HepG2 (cell line): ENCODE measurements around the gene FKTN. TPM values are rescaled to one million over a fixed set of nuclear protein-coding genes. Genes with fewer than 3 reads are reported as not detected.

Experiments used
- ATAC-seq: fragments of 200-7000 bp; cut with Tn5 transposase; 3 replicates; pipeline ENCODE4 v1.9.1; 2020; ENCODE audit warnings: mild to moderate bottlenecking, moderate library complexity
- BruUV-seq: library from RNA; stranded (reverse); fragments of 400-500 nt; replicated peaks from 2 replicates; lab custom pipeline; 2021; lab: Mats Ljungman, UMichigan
- CTCF ChIA-PET: fragments of 300-600 bp; formaldehyde crosslinking; extraction: SDS; loops from one replicate; lab custom pipeline; 2021; ENCODE audit warnings: low total read pairs, inconsistent platforms, low intra/inter-chr PET ratio; lab: Yijun Ruan, JAX
- POLR2A ChIA-PET: fragments of 350-600 bp; sonication (Branson Sonifier 250); formaldehyde crosslinking; loops from one replicate; lab custom pipeline; 2020; ENCODE audit warnings: antibody characterized with exemption, inconsistent platforms; lab: Yijun Ruan, JAX
- DNase-seq: peaks from one replicate; pipeline ENCODE4 v3.0.0-alpha.2; 2015; ENCODE audit warnings: low spot score
- FAIRE-seq: peaks from 3 replicates; lab custom pipeline; 2011; peaks lifted over from hg19 to GRCh38; lab: Jason Lieb, UNC
- H2AFZ ChIP-seq: one replicate; pipeline ENCODE4 v1.6.1; 2011; ENCODE audit warnings: low read length, inconsistent platforms
- H3K27ac ChIP-seq: fragments of 300-600 bp; 3 replicates; pipeline ENCODE4 v1.8.0; 2011; ENCODE audit warnings: mixed run types, mild to moderate bottlenecking, mixed read lengths, low read length, inconsistent platforms; ENCODE audit not compliant: insufficient read depth; ENCODE audit errors: extremely low read length
- H3K27me3 ChIP-seq, 2 experiments: fragments of 200-600 bp in 1 of 2; 2 replicates in 1 of 2; 3 replicates in 1 of 2; pipeline versions ENCODE4 v1.6.0 to v1.8.0; 2011; ENCODE audit warnings: low read length in 2 of 2, mild to moderate bottlenecking in 2 of 2, moderate library complexity in 2 of 2, inconsistent platforms in 1 of 2; ENCODE audit not compliant: insufficient read depth in 2 of 2, control insufficient read depth in 1 of 2
- H3K36me3 ChIP-seq, 2 experiments: fragments of 200-600 bp in 1 of 2; replicated peaks in 1 of 2; 2 replicates in 1 of 2; 3 replicates in 1 of 2; pipeline versions ENCODE4 v1.5.1 to v1.8.0; 2011; ENCODE audit warnings: low read length in 2 of 2, inconsistent platforms in 1 of 2; ENCODE audit not compliant: insufficient read depth in 2 of 2, control insufficient read depth in 1 of 2
- H3K4me1 ChIP-seq: 2 replicates; pipeline ENCODE4 v1.5.1; 2012; ENCODE audit warnings: low read length, inconsistent platforms; ENCODE audit not compliant: insufficient read depth
- H3K4me2 ChIP-seq: 2 replicates; pipeline ENCODE4 v1.6.0; 2011; ENCODE audit warnings: low read depth, low read length, inconsistent platforms
- H3K4me3 ChIP-seq, 3 experiments: fragments of 200-600 bp in 1 of 3; sonication (generic), shearing (Covaris generic) in 1 of 3; replicated peaks in 1 of 3; 2 replicates each; pipeline ENCODE4 v1.5.1; 2011 to 2016; ENCODE audit warnings: low read length in 3 of 3, inconsistent platforms in 2 of 3, low read depth in 2 of 3, mild to moderate bottlenecking in 2 of 3, control low read depth in 1 of 3, mixed read lengths in 1 of 3; ENCODE audit not compliant: insufficient read depth in 1 of 3
- H3K79me2 ChIP-seq: one replicate; pipeline ENCODE4 v1.6.1; 2011; ENCODE audit warnings: low read length, inconsistent platforms; ENCODE audit not compliant: insufficient read depth
- H3K9ac ChIP-seq: 2 replicates; pipeline ENCODE4 v1.6.0; 2011; ENCODE audit warnings: mild to moderate bottlenecking, low read depth, low read length, inconsistent platforms; ENCODE audit not compliant: insufficient read depth
- H3K9me3 ChIP-seq: 2 replicates; pipeline ENCODE4 v1.5.1; 2012; ENCODE audit warnings: mild to moderate bottlenecking, low read length
- H4K20me1 ChIP-seq: 2 replicates; pipeline ENCODE4 v1.6.0; 2011; ENCODE audit warnings: inconsistent platforms, mild to moderate bottlenecking, low read length, moderate library complexity; ENCODE audit not compliant: insufficient read depth
- BRF2 ChIP-seq: sonication (generic); formaldehyde crosslinking; IDR thresholded peaks from 2 replicates; pipeline ENCODE4 v1.8.1; 2022; ENCODE audit warnings: mild to moderate bottlenecking, missing genetic modification reagents
- CCAR2 ChIP-seq: fragments of 200-400 bp; formaldehyde crosslinking; optimal IDR thresholded peaks from 2 replicates; pipeline ENCODE3; 2018; ENCODE audit warnings: low read depth, mild to moderate bottlenecking, low read length, moderate library complexity
- CSRNP1 ChIP-seq: sonication (generic); formaldehyde crosslinking; IDR thresholded peaks from 2 replicates; pipeline ENCODE4 v1.8.1; 2023; ENCODE audit warnings: mild to moderate bottlenecking, missing genetic modification reagents
- CTCF ChIP-seq: sonication (generic); formaldehyde crosslinking; IDR thresholded peaks from 2 replicates; pipeline ENCODE4 v1.5.0; 2020; ENCODE audit warnings: mild to moderate bottlenecking, missing genetic modification reagents, moderate library complexity
- POLR2AphosphoS2 ChIP-seq: IDR thresholded peaks from 2 replicates; pipeline ENCODE4 v1.6.1; 2011; ENCODE audit warnings: low read depth, low read length, improper control_type of control experiment
- POLR2G ChIP-seq: fragments of 200-400 bp; formaldehyde crosslinking; IDR thresholded peaks from 2 replicates; pipeline ENCODE4 v1.6.1; 2018; ENCODE audit warnings: mild to moderate bottlenecking, low read depth, low read length, moderate library complexity
- STAG1 ChIP-seq: sonication (generic); formaldehyde crosslinking; IDR thresholded peaks from 2 replicates; pipeline ENCODE4 v1.4.0; 2020; ENCODE audit warnings: missing genetic modification reagents
- TGIF2 ChIP-seq: IDR thresholded peaks from 2 replicates; pipeline ENCODE4 v1.6.1; 2016; ENCODE audit warnings: control low read depth, missing compliant biosample characterization
- ZNF44 ChIP-seq: sonication (generic); formaldehyde crosslinking; IDR thresholded peaks from 2 replicates; pipeline ENCODE4 v1.5.1; 2020; ENCODE audit warnings: mild to moderate bottlenecking, missing genetic modification reagents
- ZNF552 ChIP-seq: sonication (generic); formaldehyde crosslinking; IDR thresholded peaks from 2 replicates; pipeline ENCODE4 v1.9.0; 2022; ENCODE audit warnings: missing genetic modification reagents, mild to moderate bottlenecking, borderline replicate concordance
- ZXDC ChIP-seq: sonication (generic); formaldehyde crosslinking; IDR thresholded peaks from 2 replicates; pipeline ENCODE4 v1.5.0; 2020; ENCODE audit warnings: mild to moderate bottlenecking, missing genetic modification reagents
- WGBS: methylation state at CpG from one replicate; pipeline ENCODE4 v1.1.6; 2017; ENCODE audit warnings: low lambda C conversion rate; 5-methylcytosine and 5-hydroxymethylcytosine counted together
- in situ Hi-C: cut with HindIII; loops from 2 replicates; pipeline ENCODE4 v1.10.0; 2017; ENCODE audit warnings: low pct_unique_long_range_greater_than_20kb; ENCODE audit not compliant: extremely low pct_ligation_motif_present
- intact Hi-C: fragments of 100-400 bp; cut with micrococcal nuclease; formaldehyde crosslinking; loops from one replicate; pipeline ENCODE4 v1.10.0; 2022; ENCODE audit not compliant: unreplicated experiment
- polyA plus RNA-seq, 8 experiments: library from polyadenylated mRNA; depleted of rRNA in 3 of 8; stranded (reverse) in 7 of 8; unstranded in 1 of 8; fragments of >200 nt; fragmentation: Illumina TruSeq in 4 of 8; extraction: Trizol in 4 of 8; gene quantifications; 2 replicates each; pipeline versions ENCODE4 v1.2.1 to v1.2.3, GENCODE V29; 2011 to 2016; ENCODE audit warnings: low read depth in 4 of 8, missing spikeins in 1 of 8, mixed read lengths in 1 of 8; ENCODE audit not compliant: insufficient read depth in 1 of 8
- total RNA-seq, 5 experiments: library from RNA; depleted of rRNA; stranded (reverse); fragments of >200 nt; fragmentation: Illumina TruSeq; extraction: Trizol; gene quantifications; 2 replicates each; pipeline ENCODE4 v1.2.3, GENCODE V29; 2016; ENCODE audit warnings: low read depth in 1 of 5

The FKTN gene
- total and polyA plus RNA-seq, 2 of the 13 experiments (the other 11 are each of a cell fraction or from before 2014, with no cell fraction given): 7.9 to 13.5 TPM

- no TSS peak for BruUV-seq
- no peaks in the 10 kb centered on the region for H3K27me3 ChIP-seq
- H3K4me3 ChIP-seq: no peak overlapping the region
- no peaks in the 10 kb centered on the region for H4K20me1 ChIP-seq
- no peak overlapping the region for H3K27ac ChIP-seq
- ChIA-PET CTCF (interaction anchor here (1.7 kb wide), 1 partner anchor 81 kb away, joined by 4 read pairs; no protein-coding TSS in a partner anchor), POLR2A (no interaction called here)
- in situ Hi-C loops (no loop called here), intact Hi-C loops (loop anchor here (5.0 kb wide), 1 partner anchor 79 kb away; no protein-coding TSS in a partner anchor)
- FAIRE-seq (peak; percentile 34), ATAC-seq (peak; percentile 28; the same call in 1 of the 3 replicates), DNase-seq (no peak)
- H3K36me3 ChIP-seq: no peaks in the 10 kb centered on the region
- H3K9me3 ChIP-seq: peaks cover 5% of the 10 kb centered on the region; the same call in 1 of the 2 replicates
- no peak overlapping the region for H2AFZ ChIP-seq
- WGBS: 97% methylated on average over 4 of the region's 4 CpGs
- H3K4me1 ChIP-seq: no peaks in the 10 kb centered on the region
- H3K4me2 ChIP-seq: no peak overlapping the region
- H3K79me2 ChIP-seq: no peaks in the 10 kb centered on the region
- no peak overlapping the region for H3K9ac ChIP-seq
- TF ChIP-seq ZNF552 (CRISPR knock-in tag) (no peak), CSRNP1 (CRISPR knock-in tag) (no peak), TGIF2 (CRISPR knock-in tag) (no peak), POLR2AphosphoS2 (no peak), ZNF44 (no peak), ZXDC (no peak), CTCF (peak; percentile 29; the same call in 1 of the 2 replicates), BRF2 (no peak), POLR2G (no peak), STAG1 (peak; percentile 22; the same call in 1 of the 2 replicates), CCAR2 (no peak)
These were observed 80.0 kb downstream of the FKTN start for GRCh38 chr9:105637787-105638395.
